LoVo (cell line): ENCODE results near the gene KRT6C.
"Not testable (repeated sequence)": the region's sequence is repeated elsewhere in the genome, so short reads cannot be mapped to it uniquely, and the experiment has no call there.

Experiments
- DNase-seq: peaks from one replicate; pipeline ENCODE4 v3.0.0-alpha.2; 2016; ENCODE audit warnings: low spot score

Gene KRT6C

GRCh38 chr12:52473768-52474167 is at the start of gene KRT6C:
Gene KRT6C (minus strand): TSS chr12:52473805. CDS start chr12:52473737, 68 bp downstream.
- no peak for DNase-seq

DNA sequence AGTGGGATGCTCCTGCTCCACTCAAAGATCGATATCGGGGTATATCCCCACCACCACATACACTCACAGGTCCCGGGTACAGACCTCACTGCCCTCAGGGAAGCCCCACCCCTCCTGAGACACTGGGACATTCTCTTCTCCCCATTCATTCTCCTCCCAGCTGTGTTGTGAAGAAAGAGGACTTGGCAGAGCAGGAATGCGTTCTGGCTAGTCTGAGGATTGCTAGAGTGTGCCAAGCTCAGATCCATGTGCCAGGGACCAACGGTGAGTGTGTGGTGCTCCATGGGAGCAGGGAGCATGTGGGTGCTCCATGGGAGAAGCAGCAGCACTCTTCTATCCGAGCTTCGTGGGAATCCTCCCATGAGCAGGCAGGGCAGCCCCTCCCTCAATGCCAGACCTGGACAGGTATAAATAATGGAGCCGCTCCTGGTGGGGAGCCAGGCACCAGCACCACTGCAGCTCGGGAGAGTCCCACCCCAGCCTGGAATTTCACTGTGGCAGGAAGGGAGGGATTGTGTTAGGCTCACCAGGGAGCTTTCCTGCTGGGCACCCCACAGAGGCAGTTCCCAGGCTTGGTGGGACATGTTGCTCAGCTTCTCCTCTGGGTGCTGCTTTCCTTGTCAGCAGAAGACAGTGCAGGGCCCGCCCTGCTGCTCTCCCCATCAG is 48.9 kb upstream of the KRT6C start:
- peak; percentile 90 for DNase-seq

GRCh38 chr12:52521568-52522266 is 48.1 kb upstream of the KRT6C start:
- peak; percentile 62 for DNase-seq

DNA sequence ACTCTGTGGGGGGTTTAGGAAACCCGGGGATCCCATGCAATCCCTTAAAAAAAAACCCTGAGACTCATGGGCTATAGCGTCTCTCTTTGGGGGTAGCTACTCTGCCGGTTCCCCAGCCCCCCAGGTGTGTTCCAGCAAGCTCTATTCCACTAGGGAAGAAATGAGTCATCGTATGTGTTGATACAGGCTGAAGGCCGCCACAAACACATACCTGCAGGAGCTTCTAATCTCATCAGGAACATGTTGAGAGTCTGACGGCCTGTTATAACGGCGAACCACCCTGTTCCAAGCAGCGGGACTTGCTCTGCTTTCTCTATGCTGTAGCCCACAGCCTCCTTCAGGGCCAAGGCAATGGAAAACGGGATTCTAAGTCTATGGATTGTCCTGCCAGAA is 47.6 kb upstream of the KRT6C start:
- peak; percentile 59 for DNase-seq

GRCh38 chr12:52519826-52520662 is 46.4 kb upstream of the KRT6C start, which contains the start of gene KRT5:
Gene KRT5 (minus strand): TSS chr12:52520394. CDS start chr12:52520296, 98 bp downstream.
- DNase-seq: no peak

- no peak for DNase-seq
These were observed 45.7 kb upstream of the KRT6C start for GRCh38 chr12:52519387-52519703.

- DNase-seq: no peak
These were observed 45.2 kb upstream of the KRT6C start for GRCh38 chr12:52518574-52519386.

DNA sequence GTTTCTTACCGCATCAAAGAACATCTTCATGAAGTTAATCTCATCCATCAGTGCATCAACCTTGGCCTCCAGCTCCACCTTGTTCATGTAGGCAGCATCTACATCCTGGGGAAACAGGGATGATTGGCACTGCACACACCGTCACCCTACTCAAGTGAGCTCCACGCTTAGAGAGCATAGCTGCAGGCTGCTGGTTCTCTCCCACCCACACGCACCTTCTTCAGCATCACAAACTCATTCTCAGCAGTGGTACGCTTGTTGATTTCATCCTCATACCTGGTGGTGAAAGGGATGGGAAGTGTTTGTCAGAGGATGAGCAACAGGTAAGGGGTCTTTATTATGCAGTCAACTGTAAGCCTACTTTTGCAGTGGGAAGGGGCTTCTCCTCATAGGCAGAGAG is 44.3 kb upstream of the KRT6C start:
- DNase-seq: no peak

DNA sequence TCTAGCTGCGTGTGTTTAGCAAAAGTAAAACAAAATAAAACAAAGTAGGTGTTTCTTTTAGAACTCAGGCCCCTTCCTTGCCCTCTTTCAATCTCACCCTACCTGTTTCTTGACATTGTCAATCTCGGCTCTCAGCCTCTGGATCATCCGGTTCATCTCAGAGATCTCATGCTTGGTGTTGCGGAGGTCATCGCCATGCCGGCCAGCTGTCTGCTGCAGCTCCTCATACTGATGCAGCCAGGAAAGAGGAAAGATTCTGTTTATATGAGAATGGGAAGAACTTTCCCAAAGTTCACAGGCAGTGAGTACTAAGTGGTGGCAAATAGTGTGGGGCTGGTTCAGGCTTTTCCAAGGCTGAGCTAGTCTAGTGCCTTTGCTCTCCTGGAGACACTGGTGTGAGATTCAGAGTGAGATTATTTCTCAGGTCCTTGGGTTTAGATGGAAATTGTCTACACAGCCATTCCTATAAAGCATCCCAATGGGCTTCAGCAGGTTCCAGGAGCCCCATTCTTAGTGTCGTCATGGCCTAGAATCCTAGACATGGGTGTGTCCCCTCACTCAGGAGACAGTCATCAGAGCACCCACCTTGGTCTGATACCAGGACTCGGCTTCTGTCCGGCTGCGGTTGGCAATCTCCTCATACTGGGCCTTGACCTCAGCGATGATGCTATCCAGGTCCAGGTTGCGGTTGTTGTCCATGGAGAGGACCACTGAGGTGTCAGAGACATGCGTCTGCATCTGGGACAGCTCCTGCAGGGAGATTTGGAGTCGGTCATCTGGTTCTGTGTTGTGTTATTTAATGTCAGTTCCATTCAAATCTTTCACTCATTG is 43.6 kb upstream of the KRT6C start:
- DNase-seq: no peak

- DNase-seq: no peak
These were observed 42.6 kb upstream of the KRT6C start for GRCh38 chr12:52515927-52516831.

GRCh38 chr12:52515319-52515646 is 41.7 kb upstream of the KRT6C start:
- no peak for DNase-seq

DNA sequence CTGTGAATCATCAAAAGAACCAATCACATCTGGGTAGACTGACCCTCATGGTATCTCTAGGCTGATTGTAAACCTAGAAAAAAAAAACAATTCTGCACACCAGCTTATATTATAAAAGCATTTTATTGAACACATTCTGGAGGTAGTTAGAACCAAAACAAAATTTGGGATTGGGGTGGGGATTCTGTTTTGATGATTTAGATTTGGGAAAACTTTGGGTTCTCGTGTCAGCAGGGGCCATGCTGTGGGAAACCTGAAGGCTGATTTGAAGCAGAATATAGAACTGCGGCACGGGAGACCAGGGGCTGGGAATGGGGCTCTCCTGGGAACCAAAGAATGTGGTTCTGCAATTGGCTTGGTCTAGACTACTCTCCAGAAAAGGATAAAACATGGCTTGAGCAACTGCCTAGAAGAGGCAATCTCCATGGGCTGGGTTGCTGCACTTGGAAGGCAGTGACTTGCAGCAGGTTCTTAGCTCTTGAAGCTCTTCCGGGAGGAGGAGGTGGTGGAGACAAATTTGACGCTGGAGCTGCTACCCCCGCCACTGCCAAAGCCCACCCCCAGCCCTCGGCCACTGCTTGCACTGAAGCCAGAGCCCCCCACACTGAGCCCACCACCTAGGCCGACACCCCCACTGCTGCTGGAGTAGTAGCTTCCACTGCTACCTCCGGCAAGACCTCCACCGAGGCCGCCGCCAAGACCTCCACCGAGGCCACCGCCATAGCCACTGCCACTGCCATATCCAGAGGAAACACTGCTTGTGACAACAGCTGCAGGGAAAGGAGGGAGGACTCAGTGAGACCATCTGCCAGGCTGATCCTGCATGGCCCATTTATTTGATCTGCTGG is 41.1 kb upstream of the KRT6C start:
- no peak for DNase-seq

- DNase-seq: no peak
These were observed 40.1 kb upstream of the KRT6C start for GRCh38 chr12:52513736-52514135.

DNA sequence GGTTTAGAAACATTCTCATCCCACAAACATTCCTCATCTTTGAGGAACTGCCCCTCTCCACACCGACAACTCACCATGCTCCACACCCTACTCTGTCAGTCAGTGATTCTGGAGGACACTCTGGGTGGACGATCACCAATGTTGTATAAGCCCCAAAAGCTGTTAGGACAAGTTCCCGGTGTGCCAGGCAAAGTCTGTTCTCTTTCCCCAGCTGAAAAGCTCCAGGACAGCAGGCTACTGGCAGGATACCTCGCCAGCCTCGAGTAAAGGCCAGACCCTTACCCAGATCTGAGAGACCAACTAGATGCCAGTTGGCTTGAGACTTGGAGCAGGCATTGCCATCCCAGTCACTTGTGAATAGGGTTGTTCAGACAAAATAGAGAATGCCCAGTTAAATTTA is 34.6 kb upstream of the KRT6C start:
- DNase-seq: no peak

DNA sequence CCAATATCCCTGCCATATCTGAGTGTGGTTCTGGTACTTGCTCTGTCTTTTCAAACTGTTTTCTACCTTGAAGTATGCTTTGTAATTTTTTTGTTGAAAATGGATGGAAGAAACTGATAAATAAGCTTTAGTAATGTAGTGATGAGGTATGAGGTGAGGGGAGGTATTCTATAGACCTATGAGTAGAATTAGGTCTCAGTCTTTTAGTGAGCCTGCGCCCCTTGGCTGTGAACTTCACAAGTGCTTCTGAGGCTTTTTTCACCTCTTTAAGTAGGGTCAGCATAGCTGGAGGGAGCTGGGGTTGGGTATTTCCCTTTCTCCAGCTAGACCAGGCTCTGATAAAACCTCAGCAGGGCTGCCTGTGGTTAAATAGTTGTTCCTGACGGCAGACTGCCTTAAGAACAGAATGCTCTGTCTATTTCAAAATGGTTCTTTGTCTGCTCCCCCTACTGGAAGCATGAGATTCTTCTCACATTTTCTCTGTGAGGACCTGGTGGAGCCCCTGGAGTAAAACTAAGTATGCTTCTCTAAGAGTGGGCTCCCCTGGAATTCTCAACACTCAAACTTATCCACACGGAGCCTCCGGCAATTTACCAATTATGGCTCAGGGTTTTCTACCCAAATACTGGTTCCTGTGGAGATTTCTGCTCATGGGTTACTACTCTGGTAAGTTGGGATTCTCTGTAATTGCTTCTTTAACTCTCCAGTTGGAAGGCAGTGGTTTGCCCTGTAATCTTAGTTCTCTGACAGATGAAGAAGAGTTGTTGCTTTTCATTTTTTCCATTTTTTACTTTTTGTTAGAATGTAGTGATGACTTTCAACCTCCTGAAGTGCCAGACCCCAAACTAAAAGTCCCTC is 33.5 kb upstream of the KRT6C start:
- peak; percentile 59 for DNase-seq

DNA sequence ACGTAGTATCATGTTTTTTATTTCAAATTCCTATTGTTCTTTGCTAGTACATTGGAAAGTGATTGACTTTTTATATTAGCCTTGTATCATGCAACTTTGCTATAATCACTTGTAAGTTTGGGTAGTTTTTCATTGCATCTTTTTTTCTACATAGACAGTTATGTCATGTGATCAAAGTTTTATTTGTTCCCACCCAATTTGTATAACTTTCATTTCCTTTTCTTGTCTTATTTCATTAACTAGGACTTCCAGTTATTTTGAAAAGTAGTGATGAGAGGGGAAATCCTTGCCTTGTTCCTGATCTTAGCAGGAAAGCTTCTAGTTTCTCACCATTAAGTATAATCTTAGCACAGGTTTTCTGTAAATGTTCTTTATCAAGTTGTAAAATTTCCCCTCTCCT is 29.3 kb upstream of the KRT6C start:
- DNase-seq: no peak

DNA sequence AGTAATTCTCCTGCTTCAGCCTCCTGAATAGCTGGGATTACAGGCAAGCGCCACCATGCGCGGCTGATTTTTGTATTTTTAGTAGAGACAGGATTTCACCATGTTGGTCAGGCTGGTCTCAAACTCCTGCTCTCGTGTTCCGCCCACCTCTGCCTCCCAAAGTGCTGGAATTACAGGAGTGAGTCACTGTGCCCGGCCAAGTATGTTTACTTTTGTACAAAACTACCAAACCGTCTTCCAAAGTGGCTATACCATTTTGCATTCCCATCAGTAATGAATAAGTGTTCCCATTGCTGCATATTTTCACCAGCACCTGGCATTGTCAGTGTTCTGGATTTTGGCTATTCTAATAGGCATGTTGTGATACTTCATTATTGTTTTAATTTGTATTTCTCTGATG is 27.9 kb upstream of the KRT6C start:
- no peak for DNase-seq

- not testable (repeated sequence) for DNase-seq
These were observed 27.0 kb upstream of the KRT6C start for GRCh38 chr12:52500574-52500973.
